ENCODE results near the gene PLS3.

- TF ChIP-seq CTCF (IDR thresholded peaks at IDR 0.05) (no peak), POLR2A (IDR thresholded peaks at IDR 0.05) (no peak)
These were observed 136.0 kb downstream of the PLS3 start for GRCh38 chrX:115696939-115697338.
